HCT116 (cell line): ENCODE measurements around the gene LAX1.

Source experiments
- ATF3 ChIP-seq: IDR thresholded peaks from 2 replicates; pipeline ENCODE4 v1.6.1; 2012
- CBX3 ChIP-seq: IDR thresholded peaks from 2 replicates; pipeline ENCODE4 v1.6.1; 2012; ENCODE audit warnings: low read depth
- CTCF ChIP-seq, 3 experiments: fragments of 200-600 bp in 1 of 3; sonication (generic) in 1 of 3; IDR thresholded peaks in 2 of 3; conservative IDR thresholded peaks in 1 of 3; 2 replicates each; pipeline ENCODE4 v1.5.1; 2012 to 2017; ENCODE audit warnings: low read depth in 2 of 3, low read length in 2 of 3, antibody characterized with exemption in 1 of 3, borderline replicate concordance in 1 of 3, control low read depth in 1 of 3, mild to moderate bottlenecking in 1 of 3, mixed read lengths in 1 of 3, mixed run types in 1 of 3, moderate library complexity in 1 of 3; ENCODE audit not compliant: insufficient read depth in 1 of 3
- EZH2 ChIP-seq: fragments of 200-600 bp; sonication (generic); IDR thresholded peaks from 2 replicates; pipeline ENCODE4 v1.6.1; 2017; ENCODE audit warnings: antibody characterized with exemption, mixed run types
- POLR2A ChIP-seq: IDR thresholded peaks from 2 replicates; pipeline ENCODE4 v1.7.0; 2011; ENCODE audit warnings: borderline replicate concordance; ENCODE audit not compliant: insufficient read depth, insufficient read length; ENCODE audit errors: extremely low read depth
- REST ChIP-seq: IDR thresholded peaks from 2 replicates; pipeline ENCODE4 v1.6.1; 2012; ENCODE audit warnings: low read depth
- SIN3A ChIP-seq: IDR thresholded peaks from 2 replicates; pipeline ENCODE4 v1.6.1; 2012; ENCODE audit warnings: low read depth
- SP1 ChIP-seq: IDR thresholded peaks from 2 replicates; pipeline ENCODE4 v1.6.1; 2012; ENCODE audit warnings: low read depth
- ZNF274 ChIP-seq: fragments of 200-500 bp; sonication (Bioruptor generic); IDR thresholded peaks from 2 replicates; pipeline ENCODE4 v1.6.1; 2014; ENCODE audit warnings: mild to moderate bottlenecking, low read depth, low read length, inconsistent platforms

- TF ChIP-seq SP1 (no peak), EZH2 (no peak), CTCF (IDR thresholded peaks at IDR 0.05 in 2 of 3, conservative IDR thresholded peaks at IDR 0.05 in 1 of 3; ENCODE audit: borderline replicate concordance in 1 of 3, insufficient read depth in 1 of 3, low read depth in 2 of 3, low read length in 2 of 3) (no peak), ATF3 (no peak), REST (no peak), SIN3A (no peak), POLR2A (no peak), ZNF274 (no peak), CBX3 (no peak)
These were observed 29.9 kb downstream of the LAX1 start for GRCh38 chr1:203794764-203795440.
